GM18507 (cell line): Measurements from ENCODE around the gene LCE3D.
A peak's percentile ranks its signal among the peaks of the same experiment; 100 is the strongest.
"Not testable (repeated sequence)": the region's sequence is repeated elsewhere in the genome, so short reads cannot be mapped to it uniquely, and the experiment has no call there.

Source experiments
- DNase-seq: peaks from one replicate; pipeline ENCODE4 v3.0.0; 2011; ENCODE audit warnings: low read depth; ENCODE audit not compliant: insufficient read length; ENCODE audit errors: extremely low spot score
- FAIRE-seq: peaks from 2 replicates; lab custom pipeline; 2011; peaks lifted over from hg19 to GRCh38; lab: Jason Lieb, UNC

The LCE3D gene

GRCh38 chr1:152580433-152580832 is at the start of gene LCE3D:
TSS of gene LCE3D (minus strand) at chr1:152580516. CDS start at chr1:152579936, 580 bp downstream.
- DNase-seq (no peak), FAIRE-seq (no peak)

- FAIRE-seq (no peak), DNase-seq (no peak)
Observed at GRCh38 chr1:152626744-152627143, 46.4 kb upstream of the LCE3D start.

GRCh38 chr1:152623203-152623844 is 43.0 kb upstream of the LCE3D start:
- DNase-seq (no peak), FAIRE-seq (no peak)

- FAIRE-seq (no peak), DNase-seq (no peak)
Observed at GRCh38 chr1:152622803-152623202, 42.5 kb upstream of the LCE3D start, which contains the start of gene LCE3A. TSS of gene LCE3A (minus strand) at chr1:152623103. CDS start at chr1:152623103, 0 bp downstream.

- no peak for FAIRE-seq
- DNase-seq: no peak
Observed at GRCh38 chr1:152621993-152622392, 41.7 kb upstream of the LCE3D start.

GRCh38 chr1:152613511-152613910 is 33.2 kb upstream of the LCE3D start, which contains the start of gene LCE3B:
TSS of gene LCE3B (plus strand) at chr1:152613811. CDS start at chr1:152613811, 0 bp downstream.
- FAIRE-seq: no peak
- no peak for DNase-seq

- DNase-seq: no peak
- FAIRE-seq: no peak
Observed at GRCh38 chr1:152599934-152600333, 19.6 kb upstream of the LCE3D start, which contains the start of gene LCE3C. TSS of gene LCE3C (plus strand) at chr1:152600234. CDS start at chr1:152600732, 498 bp downstream.

- DNase-seq (no peak), FAIRE-seq (no peak)
Observed at GRCh38 chr1:152596986-152597385, 16.7 kb upstream of the LCE3D start.

- DNase-seq: no peak
- no peak for FAIRE-seq
Observed at GRCh38 chr1:152585586-152585985, 5.3 kb upstream of the LCE3D start.

GRCh38 chr1:152582647-152583046 is 2.3 kb upstream of the LCE3D start:
- FAIRE-seq (no peak), DNase-seq (no peak)

- DNase-seq, FAIRE-seq: not testable (repeated sequence)
Observed at GRCh38 chr1:152579526-152579925, 790 bp downstream of the LCE3D start.

GRCh38 chr1:152577168-152577567 is 3.1 kb downstream of the LCE3D start:
- DNase-seq: no peak
- no peak for FAIRE-seq

GRCh38 chr1:152566681-152567080 is 13.6 kb downstream of the LCE3D start, which contains the start of gene LCE3E:
TSS of gene LCE3E (minus strand) at chr1:152566780. CDS start at chr1:152566208, 572 bp downstream.
- DNase-seq (no peak), FAIRE-seq (no peak)

- DNase-seq: no peak
- FAIRE-seq: no peak
Observed at GRCh38 chr1:152565535-152566215, 14.6 kb downstream of the LCE3D start.

GRCh38 chr1:152565115-152565514 is 15.2 kb downstream of the LCE3D start:
- FAIRE-seq: peak; percentile 21
- no peak for DNase-seq

GRCh38 chr1:152548358-152548757 is 32.0 kb downstream of the LCE3D start:
- not testable (repeated sequence) for FAIRE-seq, DNase-seq

- no peak for DNase-seq
Observed at GRCh38 chr1:152546704-152547103, 33.6 kb downstream of the LCE3D start.

GRCh38 chr1:152543820-152544219 is 36.5 kb downstream of the LCE3D start:
- no peak for DNase-seq
- no peak for FAIRE-seq

More at GRCh38 chr1:152546704-152547103, 33.6 kb downstream of the LCE3D start:
- no peak for FAIRE-seq

- FAIRE-seq (no peak), DNase-seq (no peak)
Observed at GRCh38 chr1:152539901-152540300, 40.4 kb downstream of the LCE3D start.

- DNase-seq: no peak
- no peak for FAIRE-seq
Observed at GRCh38 chr1:152537496-152537895, 42.8 kb downstream of the LCE3D start.

- DNase-seq (no peak), FAIRE-seq (no peak)
Observed at GRCh38 chr1:152535774-152536173, 44.5 kb downstream of the LCE3D start.
